Neural cell (in vitro differentiated cells): ENCODE results near the gene CD48. TPM values are rescaled to one million over a fixed set of nuclear protein-coding genes. Genes with fewer than 3 reads are reported as not detected.

Source experiments
- H2AFZ ChIP-seq: fragments of 200-600, 300-800 bp; sonication (generic), shearing (Covaris generic); 2 replicates; pipeline ENCODE4 v1.6.0; 2014; ENCODE audit warnings: low read depth, mild to moderate bottlenecking, antibody characterized with exemption, low read length, moderate library complexity
- H3F3A ChIP-seq: fragments of 200-600 bp; shearing (Covaris generic); 2 replicates; pipeline ENCODE4 v1.6.1; 2016; ENCODE audit warnings: mild to moderate bottlenecking, moderate library complexity, mixed read lengths, antibody characterized with exemption, low read length; ENCODE audit not compliant: insufficient read depth, poor library complexity, severe bottlenecking
- H3K27ac ChIP-seq: fragments of 200-600, 300-800 bp; sonication (generic), shearing (Covaris generic); 2 replicates; pipeline ENCODE4 v1.5.1; 2014; ENCODE audit warnings: mild to moderate bottlenecking, low read length, moderate library complexity
- H3K27me3 ChIP-seq: fragments of 300-800, 200-600 bp; sonication (generic), shearing (Covaris generic); 2 replicates; pipeline ENCODE4 v1.6.0; 2014; ENCODE audit warnings: mild to moderate bottlenecking, low read depth, low read length, moderate library complexity; ENCODE audit not compliant: insufficient read depth
- H3K36me3 ChIP-seq: fragments of 300-800, 200-600 bp; sonication (generic), shearing (Covaris generic); 2 replicates; pipeline ENCODE4 v1.5.1; 2014; ENCODE audit warnings: mild to moderate bottlenecking, antibody characterized with exemption, low read length, moderate library complexity; ENCODE audit not compliant: insufficient read depth
- H3K4me2 ChIP-seq: fragments of 300-800, 200-600 bp; sonication (generic), shearing (Covaris generic); 2 replicates; pipeline ENCODE4 v1.6.0; 2014; ENCODE audit warnings: mild to moderate bottlenecking, low read length
- H3K4me3 ChIP-seq: fragments of 300-800, 200-600 bp; sonication (generic), shearing (Covaris generic); 2 replicates; pipeline ENCODE4 v1.5.1; 2014; ENCODE audit warnings: mild to moderate bottlenecking, low read length, moderate library complexity
- H3K79me2 ChIP-seq: fragments of 200-600 bp; shearing (Covaris generic); replicated peaks from 2 replicates; pipeline ENCODE4 v1.6.0; 2014; ENCODE audit warnings: mild to moderate bottlenecking, low read length, moderate library complexity; ENCODE audit not compliant: insufficient read depth
- H3K9ac ChIP-seq: fragments of 300-800, 200-600 bp; sonication (generic), shearing (Covaris generic); 2 replicates; pipeline ENCODE4 v1.6.1; 2016; ENCODE audit warnings: mild to moderate bottlenecking, low read length, mixed read lengths
- H3K9me2 ChIP-seq: fragments of 200-600 bp; shearing (Covaris generic); 2 replicates; pipeline ENCODE4 v1.6.1; 2016; ENCODE audit warnings: mild to moderate bottlenecking, low read length, mixed read lengths; ENCODE audit not compliant: insufficient read depth
- H3K9me3 ChIP-seq: fragments of 200-600, 300-800 bp; sonication (generic), shearing (Covaris generic); 2 replicates; pipeline ENCODE4 v1.6.1; 2016; ENCODE audit warnings: mild to moderate bottlenecking, mixed run types, low read length, moderate library complexity, mixed read lengths
- H4K20me1 ChIP-seq: fragments of 200-600 bp; shearing (Covaris generic); 2 replicates; pipeline ENCODE4 v1.6.1; 2016; ENCODE audit warnings: mild to moderate bottlenecking, mixed run types; ENCODE audit not compliant: insufficient read depth
- EP300 ChIP-seq: fragments of 450-650 bp; conservative IDR thresholded peaks from 2 replicates; pipeline ENCODE4 v1.6.1; 2014; ENCODE audit warnings: antibody characterized with exemption, mild to moderate bottlenecking, moderate library complexity; ENCODE audit not compliant: poor library complexity, severe bottlenecking
- EZH2 ChIP-seq: fragments of 200-600, 300-800 bp; shearing (Covaris generic), sonication (generic); IDR thresholded peaks from 2 replicates; pipeline ENCODE4 v1.6.1; 2014; ENCODE audit warnings: antibody characterized with exemption, low read length, borderline replicate concordance, mild to moderate bottlenecking; ENCODE audit not compliant: insufficient read depth, poor library complexity, severe bottlenecking
- MXI1 ChIP-seq: fragments of 450-650 bp; conservative IDR thresholded peaks from 2 replicates; pipeline ENCODE4 v1.6.1; 2014; ENCODE audit warnings: antibody characterized with exemption, mild to moderate bottlenecking; ENCODE audit not compliant: poor library complexity, severe bottlenecking
- POLR2AphosphoS5 ChIP-seq: IDR thresholded peaks from 2 replicates; pipeline ENCODE4 v1.6.1; 2012
- RAD21 ChIP-seq: fragments of 450-650 bp; conservative IDR thresholded peaks from 2 replicates; pipeline ENCODE4 v1.6.1; 2014; ENCODE audit warnings: antibody characterized with exemption, mild to moderate bottlenecking, moderate library complexity
- SMC3 ChIP-seq: fragments of 450-650 bp; conservative IDR thresholded peaks from 2 replicates; pipeline ENCODE4 v1.6.1; 2014; ENCODE audit warnings: antibody characterized with exemption, mild to moderate bottlenecking, moderate library complexity; ENCODE audit not compliant: poor library complexity
- TAF1 ChIP-seq: IDR thresholded peaks from 2 replicates; pipeline ENCODE4 v1.6.1; 2012; ENCODE audit warnings: low read depth
- polyA plus RNA-seq: library from polyadenylated mRNA; depleted of rRNA; stranded (reverse); fragments of >200 nt; gene quantifications from 2 replicates; pipeline ENCODE4 v1.2.3, GENCODE V29; 2014
- TF ChIP-seq, protein P1 (sequence below): IDR thresholded peaks from 2 replicates; pipeline ENCODE4 v1.6.1; 2012; ENCODE audit warnings: borderline replicate concordance
- TF ChIP-seq, protein P2 (sequence below): fragments of 450-650 bp; IDR thresholded peaks from 2 replicates; pipeline ENCODE4 v1.5.1; 2014; ENCODE audit warnings: antibody characterized with exemption, mild to moderate bottlenecking, moderate library complexity; ENCODE audit not compliant: poor library complexity, severe bottlenecking

The CD48 gene
- polyA plus RNA-seq, 1 donor from 2014 or later, result not detected

DNA sequence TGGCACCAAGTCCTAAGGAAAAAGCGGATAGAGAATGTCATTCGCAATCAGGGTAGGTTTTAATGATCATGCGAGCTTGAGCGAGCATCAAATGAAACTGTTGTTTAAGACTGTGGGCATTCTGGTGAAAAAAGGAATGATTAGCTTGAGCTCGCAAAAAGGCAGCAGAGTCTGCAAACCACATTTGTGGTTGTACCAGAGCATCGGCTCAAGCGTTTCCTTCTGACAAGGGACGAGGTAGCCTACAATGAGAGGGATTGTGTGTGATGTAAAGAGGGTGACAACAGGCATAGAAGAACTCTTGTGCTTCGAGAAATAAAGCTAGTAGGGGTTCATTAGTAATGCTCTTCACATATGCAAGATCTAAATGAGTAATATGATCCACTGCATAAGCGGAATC is 11.1 kb upstream of the CD48 start:
- no peaks in the 10 kb centered on the region for H3F3A ChIP-seq
- H3K4me2 ChIP-seq, result no peak overlapping the region
- no peak overlapping the region for H3K27ac ChIP-seq
- no peak overlapping the region for H3K4me3 ChIP-seq
- H3K9ac ChIP-seq, result no peak overlapping the region
- H3K79me2 ChIP-seq, result no peaks in the 10 kb centered on the region
- H3K9me2 ChIP-seq, result no peaks in the 10 kb centered on the region
- H4K20me1 ChIP-seq, result no peaks in the 10 kb centered on the region
- H3K9me3 ChIP-seq, result no peaks in the 10 kb centered on the region
- no peaks in the 10 kb centered on the region for H3K27me3 ChIP-seq
- TF ChIP-seq, protein P1, sequence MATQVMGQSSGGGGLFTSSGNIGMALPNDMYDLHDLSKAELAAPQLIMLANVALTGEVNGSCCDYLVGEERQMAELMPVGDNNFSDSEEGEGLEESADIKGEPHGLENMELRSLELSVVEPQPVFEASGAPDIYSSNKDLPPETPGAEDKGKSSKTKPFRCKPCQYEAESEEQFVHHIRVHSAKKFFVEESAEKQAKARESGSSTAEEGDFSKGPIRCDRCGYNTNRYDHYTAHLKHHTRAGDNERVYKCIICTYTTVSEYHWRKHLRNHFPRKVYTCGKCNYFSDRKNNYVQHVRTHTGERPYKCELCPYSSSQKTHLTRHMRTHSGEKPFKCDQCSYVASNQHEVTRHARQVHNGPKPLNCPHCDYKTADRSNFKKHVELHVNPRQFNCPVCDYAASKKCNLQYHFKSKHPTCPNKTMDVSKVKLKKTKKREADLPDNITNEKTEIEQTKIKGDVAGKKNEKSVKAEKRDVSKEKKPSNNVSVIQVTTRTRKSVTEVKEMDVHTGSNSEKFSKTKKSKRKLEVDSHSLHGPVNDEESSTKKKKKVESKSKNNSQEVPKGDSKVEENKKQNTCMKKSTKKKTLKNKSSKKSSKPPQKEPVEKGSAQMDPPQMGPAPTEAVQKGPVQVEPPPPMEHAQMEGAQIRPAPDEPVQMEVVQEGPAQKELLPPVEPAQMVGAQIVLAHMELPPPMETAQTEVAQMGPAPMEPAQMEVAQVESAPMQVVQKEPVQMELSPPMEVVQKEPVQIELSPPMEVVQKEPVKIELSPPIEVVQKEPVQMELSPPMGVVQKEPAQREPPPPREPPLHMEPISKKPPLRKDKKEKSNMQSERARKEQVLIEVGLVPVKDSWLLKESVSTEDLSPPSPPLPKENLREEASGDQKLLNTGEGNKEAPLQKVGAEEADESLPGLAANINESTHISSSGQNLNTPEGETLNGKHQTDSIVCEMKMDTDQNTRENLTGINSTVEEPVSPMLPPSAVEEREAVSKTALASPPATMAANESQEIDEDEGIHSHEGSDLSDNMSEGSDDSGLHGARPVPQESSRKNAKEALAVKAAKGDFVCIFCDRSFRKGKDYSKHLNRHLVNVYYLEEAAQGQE, result no peak
- no peak for TF ChIP-seq MXI1
- TF ChIP-seq EP300, result no peak
- no peak for TF ChIP-seq RAD21
- TF ChIP-seq POLR2AphosphoS5, result no peak
- TF ChIP-seq TAF1, result no peak
- no peak for TF ChIP-seq EZH2
- TF ChIP-seq, protein P2, sequence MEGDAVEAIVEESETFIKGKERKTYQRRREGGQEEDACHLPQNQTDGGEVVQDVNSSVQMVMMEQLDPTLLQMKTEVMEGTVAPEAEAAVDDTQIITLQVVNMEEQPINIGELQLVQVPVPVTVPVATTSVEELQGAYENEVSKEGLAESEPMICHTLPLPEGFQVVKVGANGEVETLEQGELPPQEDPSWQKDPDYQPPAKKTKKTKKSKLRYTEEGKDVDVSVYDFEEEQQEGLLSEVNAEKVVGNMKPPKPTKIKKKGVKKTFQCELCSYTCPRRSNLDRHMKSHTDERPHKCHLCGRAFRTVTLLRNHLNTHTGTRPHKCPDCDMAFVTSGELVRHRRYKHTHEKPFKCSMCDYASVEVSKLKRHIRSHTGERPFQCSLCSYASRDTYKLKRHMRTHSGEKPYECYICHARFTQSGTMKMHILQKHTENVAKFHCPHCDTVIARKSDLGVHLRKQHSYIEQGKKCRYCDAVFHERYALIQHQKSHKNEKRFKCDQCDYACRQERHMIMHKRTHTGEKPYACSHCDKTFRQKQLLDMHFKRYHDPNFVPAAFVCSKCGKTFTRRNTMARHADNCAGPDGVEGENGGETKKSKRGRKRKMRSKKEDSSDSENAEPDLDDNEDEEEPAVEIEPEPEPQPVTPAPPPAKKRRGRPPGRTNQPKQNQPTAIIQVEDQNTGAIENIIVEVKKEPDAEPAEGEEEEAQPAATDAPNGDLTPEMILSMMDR, result no peak
- TF ChIP-seq SMC3, result no peak
- H2AFZ ChIP-seq, result no peak overlapping the region
- no peaks in the 10 kb centered on the region for H3K36me3 ChIP-seq

GRCh38 chr1:160721473-160721872 is 9.9 kb upstream of the CD48 start:
- no peak overlapping the region for H3K9ac ChIP-seq
- no peaks in the 10 kb centered on the region for H3K79me2 ChIP-seq
- TF ChIP-seq RAD21, result no peak
- TF ChIP-seq SMC3, result no peak
- TF ChIP-seq, protein P2, result no peak
- no peak for TF ChIP-seq POLR2AphosphoS5
- no peak for TF ChIP-seq EZH2
- TF ChIP-seq TAF1, result no peak
- H3K4me3 ChIP-seq, result no peak overlapping the region
- H2AFZ ChIP-seq, result no peak overlapping the region
- H3K36me3 ChIP-seq, result no peaks in the 10 kb centered on the region
- H3K9me2 ChIP-seq, result no peaks in the 10 kb centered on the region
- no peaks in the 10 kb centered on the region for H3F3A ChIP-seq
- no peak overlapping the region for H3K27ac ChIP-seq
- H3K9me3 ChIP-seq, result no peaks in the 10 kb centered on the region
- H4K20me1 ChIP-seq, result no peaks in the 10 kb centered on the region
- no peak overlapping the region for H3K4me2 ChIP-seq
- H3K27me3 ChIP-seq, result no peaks in the 10 kb centered on the region
